GM18870 (cell line): Measurements from ENCODE around the gene OXCT1.
"Not testable (repeated sequence)": the region's sequence is repeated elsewhere in the genome, so short reads cannot be mapped to it uniquely, and the experiment has no call there.

ENCODE experiments used
- ATAC-seq: cut with Tn5 transposase; IDR thresholded peaks from one replicate; pipeline ENCODE4 v1.9.1; 2021; ENCODE audit warnings: moderate library complexity; ENCODE audit not compliant: unreplicated experiment

OXCT1 gene

DNA sequence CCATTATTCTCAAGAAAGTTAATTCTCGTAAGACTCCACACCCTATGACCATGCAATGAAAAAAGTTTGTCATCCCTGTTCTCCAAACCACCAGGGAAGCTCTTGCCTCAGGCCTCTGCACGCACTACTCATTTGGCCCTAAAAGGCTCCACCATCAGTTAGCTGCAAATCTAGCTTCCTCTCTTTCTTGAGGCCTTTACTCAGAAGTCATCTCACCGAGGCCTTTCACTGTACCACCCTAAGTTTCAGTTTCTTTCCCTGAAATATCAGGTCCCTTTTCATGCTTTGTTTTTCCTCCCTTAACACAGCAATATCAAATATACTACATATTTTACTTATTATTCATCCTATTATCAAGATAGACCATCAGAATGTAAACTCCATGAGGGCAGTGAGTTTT is 39.1 kb downstream of the OXCT1 start:
- ATAC-seq = peak; percentile 71

DNA sequence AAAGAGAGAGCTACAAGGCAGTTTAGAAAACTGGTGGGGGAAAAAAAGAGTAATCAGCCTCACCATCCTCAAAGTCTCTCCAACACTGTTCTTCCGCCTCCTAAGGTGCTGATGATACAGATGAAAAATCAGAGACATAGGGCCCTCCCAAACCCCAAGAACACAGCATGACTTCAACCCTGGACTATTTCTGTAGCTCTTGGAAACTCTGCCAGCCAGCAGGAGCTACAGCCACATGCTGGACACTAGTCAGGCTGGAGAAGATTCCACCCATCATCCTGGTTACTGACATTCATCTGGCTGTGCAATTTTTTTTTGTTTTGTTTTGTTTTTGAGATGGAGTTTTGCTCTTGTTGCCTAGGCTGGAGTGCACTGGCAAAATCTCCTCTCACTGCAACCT is 42.4 kb downstream of the OXCT1 start:
- no peak for ATAC-seq

GRCh38 chr5:41822036-41822435 is 48.2 kb downstream of the OXCT1 start:
- ATAC-seq = no peak

DNA sequence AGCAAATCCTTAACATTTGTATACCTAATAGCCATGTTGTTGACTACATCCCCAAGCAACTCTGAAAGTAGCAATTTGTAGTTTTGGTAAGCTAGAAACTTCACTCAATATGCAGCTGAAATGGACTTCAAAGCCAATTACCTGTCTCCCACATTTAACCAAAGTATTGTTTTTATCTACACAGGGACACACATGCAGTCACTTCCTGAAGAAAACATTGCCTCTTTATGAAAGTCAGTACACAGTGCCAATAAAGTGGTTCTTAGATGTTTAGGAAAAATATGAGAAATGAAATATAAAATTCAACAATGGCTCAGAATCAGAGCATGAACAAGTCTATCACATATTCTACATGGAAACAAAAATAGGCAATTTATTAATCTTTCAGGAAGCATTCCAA is 49.2 kb downstream of the OXCT1 start:
- ATAC-seq = no peak

DNA sequence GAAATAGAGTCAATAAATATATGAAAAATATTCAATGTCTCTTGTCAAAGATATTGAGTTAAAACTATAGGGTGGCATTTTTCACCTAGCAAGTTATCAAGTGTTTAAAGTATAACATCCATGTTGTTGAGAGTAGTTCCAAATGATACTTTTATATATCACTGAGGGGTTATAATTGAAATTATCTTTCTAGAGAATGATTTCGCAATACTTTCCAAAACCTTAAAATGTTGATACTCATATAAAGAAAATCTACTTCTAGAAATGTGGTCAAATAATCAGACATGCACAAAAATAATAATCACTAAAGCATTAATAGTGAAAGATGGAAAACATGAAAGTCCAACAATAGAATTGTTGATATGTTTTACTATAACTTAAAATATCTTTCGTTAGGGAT is 50.1 kb downstream of the OXCT1 start:
- ATAC-seq = no peak

DNA sequence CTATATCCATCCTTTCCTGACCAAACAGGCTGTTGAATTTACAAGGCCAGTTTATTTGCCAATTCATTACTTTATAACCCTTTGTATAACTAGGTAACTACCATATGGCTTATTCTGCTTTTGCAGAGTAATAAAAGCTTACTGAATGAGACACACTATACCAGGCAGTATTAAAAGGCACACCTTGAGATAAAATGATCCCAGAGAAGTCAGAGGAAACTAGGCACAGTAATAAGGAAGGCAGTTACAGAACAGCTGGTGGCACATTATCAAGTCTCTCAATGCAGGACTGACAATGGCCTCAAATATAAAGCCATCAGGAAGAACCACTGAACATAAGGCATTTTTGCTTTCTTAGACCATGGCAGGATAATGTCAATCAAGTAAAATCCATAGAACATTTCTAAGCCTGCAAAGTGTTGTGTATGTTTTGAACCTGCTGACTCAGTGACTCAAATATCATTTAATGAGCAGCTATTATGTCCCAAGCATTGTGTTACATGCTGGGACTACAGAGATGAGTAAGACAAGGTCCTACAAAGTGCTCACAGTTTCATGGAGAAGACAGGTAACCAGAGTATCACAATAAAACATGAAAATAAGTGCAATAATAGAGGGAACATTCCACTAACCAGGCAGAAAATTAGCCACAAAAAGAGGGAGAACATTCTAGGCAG is 52.5 kb downstream of the OXCT1 start:
- ATAC-seq = no peak

GRCh38 chr5:41815663-41816229 is 54.5 kb downstream of the OXCT1 start:
- no peak for ATAC-seq

GRCh38 chr5:41815261-41815660 is 55.0 kb downstream of the OXCT1 start:
- ATAC-seq = no peak

DNA sequence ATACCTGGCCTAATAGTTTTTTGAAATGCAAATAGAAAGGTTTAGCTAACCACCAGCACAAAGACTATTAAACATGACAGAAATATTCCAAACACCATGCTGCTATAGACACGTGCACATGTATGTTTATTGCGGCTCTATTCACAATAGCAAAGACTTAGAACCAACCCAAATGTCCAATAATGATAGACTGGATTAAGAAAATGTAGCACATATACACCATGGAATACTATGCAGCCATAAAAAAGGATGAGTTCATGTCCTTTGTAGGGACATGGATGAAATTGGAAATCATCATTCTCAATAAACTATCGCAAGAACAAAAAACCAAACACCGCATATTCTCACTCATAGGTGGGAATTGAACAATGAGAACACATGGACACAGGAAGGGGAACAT is 55.9 kb downstream of the OXCT1 start:
- not testable (repeated sequence) for ATAC-seq

- ATAC-seq = no peak
These were observed 58.1 kb downstream of the OXCT1 start for GRCh38 chr5:41812156-41812555.

DNA sequence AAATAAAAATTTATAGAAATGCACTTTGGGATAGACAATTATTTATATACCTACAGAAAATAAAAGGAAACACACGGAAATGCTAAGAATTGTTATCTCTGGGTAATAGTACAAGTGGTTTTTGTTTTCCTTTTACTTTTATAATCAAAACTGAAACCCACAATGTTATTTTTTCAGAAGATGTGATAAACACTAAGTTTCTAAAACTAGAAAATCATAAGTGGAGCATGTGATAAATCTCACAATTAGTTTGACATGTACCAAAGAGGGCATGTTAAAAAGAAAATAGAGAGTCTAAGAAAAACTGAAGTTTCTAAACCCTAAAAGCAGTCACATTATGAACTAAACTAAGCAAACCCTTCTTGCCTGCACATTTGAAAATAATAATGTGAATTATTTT is 61.1 kb downstream of the OXCT1 start:
- peak; percentile 49 for ATAC-seq

DNA sequence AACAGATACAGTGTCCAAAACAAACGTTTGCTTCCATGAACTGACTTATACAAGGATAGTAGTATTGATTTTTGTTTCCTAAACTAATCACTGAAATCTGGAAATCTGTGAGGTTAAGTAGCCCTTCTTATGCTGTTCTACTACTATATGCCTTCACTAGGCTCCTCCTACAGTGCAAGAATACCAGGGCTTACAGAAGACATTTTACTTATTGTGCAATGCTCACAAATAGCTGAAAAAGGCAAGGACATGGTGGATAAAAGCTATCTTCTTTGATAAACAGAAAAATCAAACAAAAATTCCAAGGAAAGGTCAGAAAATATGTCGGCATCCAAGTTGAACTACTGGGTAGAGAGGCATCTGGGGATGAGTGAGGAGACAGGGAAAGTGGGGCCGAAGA is 61.9 kb downstream of the OXCT1 start:
- ATAC-seq = no peak

GRCh38 chr5:41797662-41798061 is 72.6 kb downstream of the OXCT1 start:
- no peak for ATAC-seq

DNA sequence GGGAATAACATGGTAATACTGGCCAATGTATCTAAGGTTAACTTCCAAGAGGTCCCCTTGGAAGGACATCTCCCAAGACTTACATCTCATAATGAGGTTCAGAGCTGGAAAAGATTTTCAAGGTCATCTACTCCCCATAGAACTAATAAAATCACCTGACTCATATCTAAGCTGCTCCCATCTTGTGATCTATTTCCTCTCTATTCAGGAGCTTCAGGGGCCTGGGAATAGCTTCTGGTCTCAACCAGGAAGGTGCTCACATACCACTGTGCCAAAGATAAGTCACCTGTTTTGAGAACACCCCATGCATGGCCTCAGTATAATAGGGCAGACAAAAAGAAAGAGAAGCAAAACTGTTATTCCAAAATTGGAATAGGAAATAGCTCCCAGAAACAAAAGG is 74.2 kb downstream of the OXCT1 start:
- ATAC-seq = no peak

DNA sequence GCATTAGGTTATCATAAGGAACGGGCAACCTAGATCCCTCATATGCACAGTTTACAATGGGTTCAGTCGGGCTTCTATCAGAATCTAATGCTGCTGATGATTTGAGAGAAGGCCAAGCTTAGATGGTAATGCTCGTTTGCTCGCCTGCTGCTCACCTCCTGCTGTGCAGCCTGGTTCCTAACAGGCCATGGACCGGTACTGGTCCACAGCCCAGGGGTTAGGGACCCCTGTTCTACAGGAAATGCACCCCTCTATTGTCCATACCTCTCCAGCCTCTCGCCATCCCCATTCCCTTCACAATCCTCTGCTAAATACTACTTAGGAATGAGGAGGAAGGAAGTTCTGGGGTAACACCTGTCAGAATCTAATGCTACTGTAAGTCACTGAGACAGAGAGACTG is 75.1 kb downstream of the OXCT1 start:
- no peak for ATAC-seq

- no peak for ATAC-seq
These were observed 75.8 kb downstream of the OXCT1 start for GRCh38 chr5:41794471-41794870.

DNA sequence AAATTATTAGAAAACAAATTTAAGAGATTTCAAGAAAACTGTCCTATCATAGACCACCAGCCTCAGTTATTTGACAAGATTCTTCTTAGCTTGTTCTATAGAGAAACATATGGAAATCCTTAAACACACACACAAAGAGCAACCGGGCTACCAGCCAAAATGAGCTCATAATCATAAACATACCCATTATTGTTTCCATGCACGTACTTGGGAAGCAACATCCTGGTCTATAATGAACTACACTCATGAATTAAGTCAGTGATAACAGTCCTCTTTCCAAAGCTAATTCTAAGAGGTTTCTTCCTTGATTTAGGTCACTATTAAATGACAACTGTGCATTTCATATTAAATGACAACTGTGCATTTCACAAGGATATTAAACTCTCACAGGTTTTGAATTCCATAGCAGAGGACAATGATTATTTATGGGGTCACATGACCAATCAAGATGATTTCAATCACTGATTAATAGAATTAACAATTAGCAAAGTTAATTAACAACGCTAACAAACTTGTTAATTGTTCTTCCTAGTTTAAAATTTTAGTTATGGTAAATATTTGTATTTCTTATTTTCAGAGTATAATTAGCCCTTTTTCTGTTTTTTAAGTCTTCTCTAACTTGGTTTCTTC is 77.0 kb downstream of the OXCT1 start:
- ATAC-seq = no peak

DNA sequence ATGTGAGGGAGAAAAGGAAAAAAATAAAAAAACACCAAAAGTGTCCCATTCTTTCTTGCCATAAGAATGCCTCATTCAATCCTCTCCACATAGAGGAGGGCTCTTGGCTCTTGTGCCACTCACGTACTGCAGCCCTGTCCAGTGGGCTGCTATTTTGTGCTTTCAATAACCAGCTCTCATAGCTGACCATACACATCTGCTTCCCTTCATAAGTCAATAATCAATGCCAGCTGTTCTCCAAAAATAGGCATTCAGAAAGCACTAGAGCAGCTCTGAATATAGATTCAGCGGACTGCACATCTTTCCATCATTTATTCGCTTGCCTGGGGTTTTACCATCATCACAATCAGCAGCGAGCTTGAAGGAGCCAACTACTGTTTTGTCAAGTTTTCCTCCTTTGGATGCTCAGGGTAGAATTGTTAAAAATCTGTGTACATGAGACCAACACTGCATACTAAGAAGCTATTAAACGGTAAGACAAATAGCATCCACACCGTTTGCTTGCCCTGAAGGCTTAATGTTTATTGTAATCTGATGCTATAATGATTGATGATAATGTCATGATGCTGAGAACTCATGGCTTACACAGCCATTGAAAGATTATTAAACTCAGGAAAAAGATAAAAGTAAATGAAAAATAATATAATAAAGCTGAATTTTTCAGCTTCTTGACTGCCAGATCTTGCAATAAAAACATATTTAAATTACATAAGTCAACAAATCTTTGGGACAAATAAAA is 80.0 kb downstream of the OXCT1 start:
- ATAC-seq = no peak

GRCh38 chr5:41789434-41789833 is 80.8 kb downstream of the OXCT1 start:
- no peak for ATAC-seq

- ATAC-seq = no peak
These were observed 81.3 kb downstream of the OXCT1 start for GRCh38 chr5:41788941-41789368.

GRCh38 chr5:41787265-41787664 is 83.0 kb downstream of the OXCT1 start:
- ATAC-seq = no peak

DNA sequence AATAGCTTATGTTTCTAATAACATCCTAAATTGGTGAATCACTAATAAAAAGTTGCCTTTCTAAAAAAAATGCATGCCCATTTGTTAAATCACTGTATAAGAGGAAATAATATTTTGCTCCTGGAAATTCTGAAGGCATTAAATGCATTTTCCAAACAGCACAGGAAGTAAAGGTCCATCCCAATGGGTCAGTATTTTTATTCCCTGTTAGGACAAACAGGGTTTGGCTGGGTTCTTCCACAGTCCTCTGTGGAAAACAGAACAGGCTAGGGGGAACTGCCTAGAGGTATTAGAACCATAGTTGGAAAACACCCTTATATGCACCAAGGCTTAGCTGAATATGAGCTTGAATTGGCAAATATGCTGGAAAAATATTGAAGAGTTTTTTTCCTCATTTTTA is 85.2 kb downstream of the OXCT1 start:
- no peak for ATAC-seq
